GM23338 (cell line): ENCODE results near the gene ARMH1. TPM values are rescaled to one million over a fixed set of nuclear protein-coding genes. Genes with fewer than 3 reads are reported as not detected.

Experiments
- ATAC-seq: fragments of 200-7000 bp; cut with Tn5 transposase; 3 replicates; pipeline ENCODE4 v1.9.1; 2020
- DNase-seq: peaks from one replicate; pipeline ENCODE4 v3.0.0-alpha.2; 2015; ENCODE audit warnings: low spot score
- H2AFZ ChIP-seq: fragments of 200-600 bp; sonication (generic); 2 replicates; pipeline ENCODE4 v1.8.0; 2016; ENCODE audit warnings: antibody characterized with exemption, mild to moderate bottlenecking, moderate library complexity
- H3F3A ChIP-seq: fragments of 200-600 bp; sonication (generic); replicated peaks from 2 replicates; pipeline ENCODE4 v1.8.0; 2017; ENCODE audit warnings: antibody characterized with exemption, mixed run types, low read depth
- H3K27ac ChIP-seq: fragments of 200-600 bp; sonication (generic); 2 replicates; pipeline ENCODE4 v1.6.1; 2016; ENCODE audit warnings: low read depth
- H3K27me3 ChIP-seq: fragments of 200-600 bp; sonication (generic); 2 replicates; pipeline ENCODE4 v1.8.0; 2016; ENCODE audit warnings: mild to moderate bottlenecking, mixed run types, moderate library complexity; ENCODE audit not compliant: insufficient read depth
- H3K36me3 ChIP-seq: fragments of 200-600 bp; sonication (generic); 2 replicates; pipeline ENCODE4 v1.8.0; 2016; ENCODE audit warnings: mild to moderate bottlenecking; ENCODE audit not compliant: insufficient read depth
- H3K4me1 ChIP-seq: fragments of 200-600 bp; sonication (generic); 2 replicates; pipeline ENCODE4 v1.8.0; 2016; ENCODE audit warnings: mild to moderate bottlenecking, moderate library complexity; ENCODE audit not compliant: insufficient read depth
- H3K4me2 ChIP-seq: fragments of 200-600 bp; sonication (generic); 2 replicates; pipeline ENCODE4 v1.7.1; 2017; ENCODE audit warnings: mixed run types
- H3K4me3 ChIP-seq: fragments of 200-600 bp; sonication (generic); 2 replicates; pipeline ENCODE4 v1.6.1; 2016; ENCODE audit warnings: mixed run types
- H3K79me2 ChIP-seq: fragments of 200-600 bp; sonication (generic); replicated peaks from 2 replicates; pipeline ENCODE4 v1.8.0; 2017; ENCODE audit warnings: mild to moderate bottlenecking; ENCODE audit not compliant: insufficient read depth
- H3K9me2 ChIP-seq: fragments of 200-600 bp; sonication (generic); 2 replicates; pipeline ENCODE4 v1.8.0; 2017; ENCODE audit not compliant: insufficient read depth
- H4K20me1 ChIP-seq: fragments of 200-600 bp; sonication (generic); replicated peaks from 2 replicates; pipeline ENCODE4 v1.8.0; 2017; ENCODE audit warnings: mild to moderate bottlenecking; ENCODE audit not compliant: insufficient read depth
- H3K27ac Mint-ChIP-seq: 2 replicates; pipeline ENCODE4 v1.8.0; 2020; ENCODE audit warnings: inconsistent platforms, mild to moderate bottlenecking, moderate library complexity, mixed read lengths
- H3K27me3 Mint-ChIP-seq: 3 replicates; pipeline ENCODE4 v1.8.0; 2022; ENCODE audit warnings: low read depth, mild to moderate bottlenecking, moderate library complexity, mixed read lengths, inconsistent platforms; ENCODE audit not compliant: insufficient read depth, poor library complexity
- H3K36me3 Mint-ChIP-seq: 3 replicates; pipeline ENCODE4 v1.8.0; 2021; ENCODE audit warnings: low read depth, mild to moderate bottlenecking, inconsistent platforms, moderate library complexity, mixed read lengths
- H3K4me1 Mint-ChIP-seq: 3 replicates; pipeline ENCODE4 v1.8.0; 2020; ENCODE audit warnings: mild to moderate bottlenecking, inconsistent platforms, mixed read lengths
- H3K4me3 Mint-ChIP-seq: 3 replicates; pipeline ENCODE4 v1.8.0; 2021; ENCODE audit warnings: moderate library complexity, mild to moderate bottlenecking, inconsistent platforms, mixed read lengths
- H3K9me3 Mint-ChIP-seq: 3 replicates; pipeline ENCODE4 v1.8.0; 2020; ENCODE audit warnings: moderate library complexity, mild to moderate bottlenecking, inconsistent platforms, mixed read lengths
- CREB1 ChIP-seq: fragments of 250-450 bp; sonication (Bioruptor Pico); IDR thresholded peaks from 2 replicates; pipeline ENCODE4 v1.5.0; 2020; ENCODE audit warnings: low read depth, mild to moderate bottlenecking, moderate library complexity
- CTCF ChIP-seq, 2 experiments: fragments of 200-600 bp in 1 of 2; sonication (generic) in 1 of 2; conservative IDR thresholded peaks; 2 replicates each; pipeline versions ENCODE4 v1.5.1 to v1.6.1; 2016 to 2017; ENCODE audit warnings: antibody characterized with exemption in 2 of 2, low read depth in 2 of 2, mild to moderate bottlenecking in 2 of 2, moderate library complexity in 1 of 2
- EZH2 ChIP-seq: fragments of 200-600 bp; sonication (generic); IDR thresholded peaks from one replicate; pipeline ENCODE4 v1.8.0; 2017; ENCODE audit warnings: antibody characterized with exemption, mild to moderate bottlenecking, low read depth; ENCODE audit not compliant: unreplicated experiment
- EZH2phosphoT487 ChIP-seq: fragments of 200-600 bp; sonication (generic); IDR thresholded peaks from one replicate; pipeline ENCODE4 v1.8.1; 2018; ENCODE audit warnings: antibody characterized with exemption; ENCODE audit not compliant: unreplicated experiment
- JUNB ChIP-seq: IDR thresholded peaks from one replicate; pipeline ENCODE4 v1.6.1; 2016; ENCODE audit warnings: antibody characterized with exemption; ENCODE audit not compliant: unreplicated experiment
- NANOG ChIP-seq: IDR thresholded peaks from 2 replicates; pipeline ENCODE4 v1.6.1; 2016; ENCODE audit warnings: antibody characterized with exemption, borderline replicate concordance
- POLR2AphosphoS5 ChIP-seq: IDR thresholded peaks from 2 replicates; pipeline ENCODE4 v1.6.1; 2016; ENCODE audit warnings: antibody characterized with exemption, low read depth
- REST ChIP-seq: IDR thresholded peaks from one replicate; pipeline ENCODE4 v1.6.1; 2018; ENCODE audit warnings: antibody characterized with exemption; ENCODE audit not compliant: unreplicated experiment
- STAT1 ChIP-seq: IDR thresholded peaks from one replicate; pipeline ENCODE4 v1.6.1; 2016; ENCODE audit warnings: antibody characterized with exemption; ENCODE audit not compliant: unreplicated experiment
- ZNF114 ChIP-seq: fragments of 250-450 bp; sonication (Bioruptor Pico); IDR thresholded peaks from 2 replicates; pipeline ENCODE4 v1.5.0; 2020; ENCODE audit warnings: mild to moderate bottlenecking, moderate library complexity
- ZNF331 ChIP-seq: fragments of 250-450 bp; sonication (Bioruptor Pico); IDR thresholded peaks from 2 replicates; pipeline ENCODE4 v1.5.0; 2020; ENCODE audit warnings: low read depth, mild to moderate bottlenecking, moderate library complexity
- polyA plus RNA-seq: library from polyadenylated mRNA; unstranded; fragments of >200 nt; fragmentation: Nextera tagmentation; extraction: Ambion mirVana; gene quantifications from 2 replicates; pipeline ENCODE4 v1.2.1, GENCODE V29; 2016
- total RNA-seq: library from RNA; depleted of rRNA; stranded (reverse); fragments of >200 nt; shearing (Covaris generic); gene quantifications from 2 replicates; pipeline ENCODE4 v1.2.3, GENCODE V29; 2014
- TF ChIP-seq, protein P1 (sequence below): IDR thresholded peaks from 2 replicates; pipeline ENCODE4 v1.6.1; 2016; ENCODE audit warnings: antibody characterized with exemption
- TF ChIP-seq, protein P2 (sequence below): fragments of 250-450 bp; sonication (Bioruptor Pico); IDR thresholded peaks from 2 replicates; pipeline ENCODE4 v1.5.0; 2020; ENCODE audit warnings: mild to moderate bottlenecking, moderate library complexity

ARMH1 gene
- total and polyA plus RNA-seq, 2 experiments from 2014 or later, result 0.31 TPM; not detected in 1

DNA sequence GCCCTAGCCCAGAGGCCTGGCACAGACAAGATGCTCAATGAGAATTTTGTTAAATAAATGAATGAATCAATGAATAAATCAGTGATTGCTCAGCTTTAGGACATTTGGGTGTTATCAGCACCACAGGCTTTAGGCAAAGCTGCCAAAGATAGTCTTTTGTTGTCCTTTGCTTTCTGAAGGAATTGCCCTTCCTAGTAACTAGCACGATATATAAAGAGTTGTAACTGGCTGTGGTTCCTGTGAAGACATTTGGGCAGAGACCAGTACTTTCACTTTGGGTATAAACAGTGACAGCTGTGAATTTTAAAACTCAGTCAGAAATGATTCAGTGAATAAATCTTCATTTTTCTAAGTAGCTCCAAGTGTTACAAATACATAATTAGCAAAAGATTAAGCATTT, 43.1 kb downstream of the ARMH1 start:
- Mint-ChIP-seq H3K36me3 (no peaks in the 10 kb centered on the region), H3K27me3 (peaks cover 10% of the 10 kb centered on the region), H3K9me3 (no peaks in the 10 kb centered on the region; the same call in 2 of the 3 replicates), H3K27ac (no peak overlapping the region), H3K4me3 (no peak overlapping the region), H3K4me1 (no peaks in the 10 kb centered on the region)
- no peak for DNase-seq
- Histone ChIP-seq H3K36me3 (no peaks in the 10 kb centered on the region), H4K20me1 (no peaks in the 10 kb centered on the region), H3K4me3 (no peak overlapping the region), H3K9me2 (no peaks in the 10 kb centered on the region), H3K4me2 (no peak overlapping the region), H3K27me3 (no peaks in the 10 kb centered on the region), H3K4me1 (no peaks in the 10 kb centered on the region), H3F3A (0 out of 2 replicates have a peak, but pooled peaks cover 3% of the 10 kb centered on the region), H3K27ac (no peak overlapping the region), H2AFZ (no peak overlapping the region), H3K79me2 (no peaks in the 10 kb centered on the region)
- no peak for ATAC-seq
- TF ChIP-seq EZH2phosphoT487, result no peak
- no peak for TF ChIP-seq STAT1
- TF ChIP-seq NANOG, result no peak
- no peak for TF ChIP-seq REST
- no peak for TF ChIP-seq POLR2AphosphoS5
- no peak for TF ChIP-seq CREB1 (CRISPR knock-in tag)
- no peak for TF ChIP-seq ZNF114 (CRISPR knock-in tag)
- TF ChIP-seq, protein P1, sequence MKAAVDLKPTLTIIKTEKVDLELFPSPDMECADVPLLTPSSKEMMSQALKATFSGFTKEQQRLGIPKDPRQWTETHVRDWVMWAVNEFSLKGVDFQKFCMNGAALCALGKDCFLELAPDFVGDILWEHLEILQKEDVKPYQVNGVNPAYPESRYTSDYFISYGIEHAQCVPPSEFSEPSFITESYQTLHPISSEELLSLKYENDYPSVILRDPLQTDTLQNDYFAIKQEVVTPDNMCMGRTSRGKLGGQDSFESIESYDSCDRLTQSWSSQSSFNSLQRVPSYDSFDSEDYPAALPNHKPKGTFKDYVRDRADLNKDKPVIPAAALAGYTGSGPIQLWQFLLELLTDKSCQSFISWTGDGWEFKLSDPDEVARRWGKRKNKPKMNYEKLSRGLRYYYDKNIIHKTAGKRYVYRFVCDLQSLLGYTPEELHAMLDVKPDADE, result no peak
- TF ChIP-seq CTCF (conservative IDR thresholded peaks at IDR 0.05; ENCODE audit: low read depth in 2 of 2), result no peak
- no peak for TF ChIP-seq JUNB
- TF ChIP-seq, protein P2, sequence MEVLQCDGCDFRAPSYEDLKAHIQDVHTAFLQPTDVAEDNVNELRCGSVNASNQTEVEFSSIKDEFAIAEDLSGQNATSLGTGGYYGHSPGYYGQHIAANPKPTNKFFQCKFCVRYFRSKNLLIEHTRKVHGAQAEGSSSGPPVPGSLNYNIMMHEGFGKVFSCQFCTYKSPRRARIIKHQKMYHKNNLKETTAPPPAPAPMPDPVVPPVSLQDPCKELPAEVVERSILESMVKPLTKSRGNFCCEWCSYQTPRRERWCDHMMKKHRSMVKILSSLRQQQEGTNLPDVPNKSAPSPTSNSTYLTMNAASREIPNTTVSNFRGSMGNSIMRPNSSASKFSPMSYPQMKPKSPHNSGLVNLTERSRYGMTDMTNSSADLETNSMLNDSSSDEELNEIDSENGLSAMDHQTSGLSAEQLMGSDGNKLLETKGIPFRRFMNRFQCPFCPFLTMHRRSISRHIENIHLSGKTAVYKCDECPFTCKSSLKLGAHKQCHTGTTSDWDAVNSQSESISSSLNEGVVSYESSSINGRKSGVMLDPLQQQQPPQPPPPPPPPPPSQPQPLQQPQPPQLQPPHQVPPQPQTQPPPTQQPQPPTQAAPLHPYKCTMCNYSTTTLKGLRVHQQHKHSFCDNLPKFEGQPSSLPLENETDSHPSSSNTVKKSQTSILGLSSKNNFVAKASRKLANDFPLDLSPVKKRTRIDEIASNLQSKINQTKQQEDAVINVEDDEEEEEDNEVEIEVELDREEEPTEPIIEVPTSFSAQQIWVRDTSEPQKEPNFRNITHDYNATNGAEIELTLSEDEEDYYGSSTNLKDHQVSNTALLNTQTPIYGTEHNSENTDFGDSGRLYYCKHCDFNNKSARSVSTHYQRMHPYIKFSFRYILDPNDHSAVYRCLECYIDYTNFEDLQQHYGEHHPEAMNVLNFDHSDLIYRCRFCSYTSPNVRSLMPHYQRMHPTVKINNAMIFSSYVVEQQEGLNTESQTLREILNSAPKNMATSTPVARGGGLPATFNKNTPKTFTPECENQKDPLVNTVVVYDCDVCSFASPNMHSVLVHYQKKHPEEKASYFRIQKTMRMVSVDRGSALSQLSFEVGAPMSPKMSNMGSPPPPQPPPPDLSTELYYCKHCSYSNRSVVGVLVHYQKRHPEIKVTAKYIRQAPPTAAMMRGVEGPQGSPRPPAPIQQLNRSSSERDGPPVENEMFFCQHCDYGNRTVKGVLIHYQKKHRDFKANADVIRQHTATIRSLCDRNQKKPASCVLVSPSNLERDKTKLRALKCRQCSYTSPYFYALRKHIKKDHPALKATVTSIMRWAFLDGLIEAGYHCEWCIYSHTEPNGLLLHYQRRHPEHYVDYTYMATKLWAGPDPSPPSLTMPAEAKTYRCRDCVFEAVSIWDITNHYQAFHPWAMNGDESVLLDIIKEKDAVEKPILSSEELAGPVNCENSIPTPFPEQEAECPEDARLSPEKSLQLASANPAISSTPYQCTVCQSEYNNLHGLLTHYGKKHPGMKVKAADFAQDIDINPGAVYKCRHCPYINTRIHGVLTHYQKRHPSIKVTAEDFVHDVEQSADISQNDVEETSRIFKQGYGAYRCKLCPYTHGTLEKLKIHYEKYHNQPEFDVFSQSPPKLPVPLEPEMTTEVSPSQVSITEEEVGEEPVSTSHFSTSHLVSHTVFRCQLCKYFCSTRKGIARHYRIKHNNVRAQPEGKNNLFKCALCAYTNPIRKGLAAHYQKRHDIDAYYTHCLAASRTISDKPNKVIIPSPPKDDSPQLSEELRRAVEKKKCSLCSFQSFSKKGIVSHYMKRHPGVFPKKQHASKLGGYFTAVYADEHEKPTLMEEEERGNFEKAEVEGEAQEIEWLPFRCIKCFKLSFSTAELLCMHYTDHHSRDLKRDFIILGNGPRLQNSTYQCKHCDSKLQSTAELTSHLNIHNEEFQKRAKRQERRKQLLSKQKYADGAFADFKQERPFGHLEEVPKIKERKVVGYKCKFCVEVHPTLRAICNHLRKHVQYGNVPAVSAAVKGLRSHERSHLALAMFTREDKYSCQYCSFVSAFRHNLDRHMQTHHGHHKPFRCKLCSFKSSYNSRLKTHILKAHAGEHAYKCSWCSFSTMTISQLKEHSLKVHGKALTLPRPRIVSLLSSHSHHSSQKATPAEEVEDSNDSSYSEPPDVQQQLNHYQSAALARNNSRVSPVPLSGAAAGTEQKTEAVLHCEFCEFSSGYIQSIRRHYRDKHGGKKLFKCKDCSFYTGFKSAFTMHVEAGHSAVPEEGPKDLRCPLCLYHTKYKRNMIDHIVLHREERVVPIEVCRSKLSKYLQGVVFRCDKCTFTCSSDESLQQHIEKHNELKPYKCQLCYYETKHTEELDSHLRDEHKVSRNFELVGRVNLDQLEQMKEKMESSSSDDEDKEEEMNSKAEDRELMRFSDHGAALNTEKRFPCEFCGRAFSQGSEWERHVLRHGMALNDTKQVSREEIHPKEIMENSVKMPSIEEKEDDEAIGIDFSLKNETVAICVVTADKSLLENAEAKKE (CRISPR knock-in tag), result no peak
- no peak for TF ChIP-seq EZH2
- no peak for TF ChIP-seq ZNF331 (CRISPR knock-in tag)
